Measurements from ENCODE around the gene TBXA2R.

The TBXA2R gene

GRCh38 chr19:3573162-3573857, 33.4 kb downstream of the TBXA2R start:
- Histone ChIP-seq H3K79me2 (ENCODE audit: insufficient read depth, low read length) (no peaks in the 10 kb centered on the region), H3K4me1 (ENCODE audit: insufficient read depth, low read length, severe bottlenecking) (peaks cover 21% of the 10 kb centered on the region), H3K27me3 (ENCODE audit: insufficient read depth, low read length) (peaks cover 6% of the 10 kb centered on the region; the same call in 1 of the 2 replicates), H4K20me1 (ENCODE audit: insufficient read depth, low read length) (no peaks in the 10 kb centered on the region), H2AFZ (ENCODE audit: low read length) (no peak overlapping the region), H3K9me3 (ENCODE audit: low read length) (no peaks in the 10 kb centered on the region), H3K4me3 (ENCODE audit: low read depth, low read length, poor library complexity, severe bottlenecking) (peak overlapping the region; percentile 88), H3K9me2 (ENCODE audit: low read depth, low read length) (no peaks in the 10 kb centered on the region), H3K9ac (ENCODE audit: low read length) (peak overlapping the region; percentile 82), H3K36me3 (ENCODE audit: insufficient read depth, low read length) (peaks cover 18% of the 10 kb centered on the region), H3K4me2 (ENCODE audit: low read length) (peak overlapping the region; percentile 75), H3K27ac (ENCODE audit: low read depth, low read length, poor library complexity, severe bottlenecking) (peak overlapping the region; percentile 68), H3F3A (ENCODE audit: insufficient read depth, low read length) (0 out of 2 replicates have a peak, but pooled peaks cover 3% of the 10 kb centered on the region)
- TF ChIP-seq CTCF (IDR thresholded peaks at IDR 0.05; ENCODE audit: low read length) (no peak), EZH2 (IDR thresholded peaks at IDR 0.05; ENCODE audit: borderline replicate concordance, low read length) (no peak)

GRCh38 chr19:3572855-3573161, 33.9 kb downstream of the TBXA2R start, which contains the start of gene HMG20B:
Gene HMG20B (plus strand): TSS chr19:3572944. CDS start chr19:3573310, 366 bp downstream.
- Histone ChIP-seq H3K4me2 (ENCODE audit: low read length) (peak within 1 kb of the TSS; percentile 99), H3K9me2 (ENCODE audit: low read depth, low read length) (no peaks in the 10 kb centered on the region), H3K36me3 (ENCODE audit: insufficient read depth, low read length) (peaks cover 18% of the 10 kb centered on the region), H3K4me3 (ENCODE audit: low read depth, low read length, poor library complexity, severe bottlenecking) (peak within 1 kb of the TSS; percentile 88), H3K9ac (ENCODE audit: low read length) (peak within 1 kb of the TSS; percentile 82), H4K20me1 (ENCODE audit: insufficient read depth, low read length) (no peaks in the 10 kb centered on the region), H3K27me3 (ENCODE audit: insufficient read depth, low read length) (peaks cover 6% of the 10 kb centered on the region; the same call in 1 of the 2 replicates), H2AFZ (ENCODE audit: low read length) (peak within 1 kb of the TSS; percentile 91), H3K79me2 (ENCODE audit: insufficient read depth, low read length) (no peaks in the 10 kb centered on the region), H3F3A (ENCODE audit: insufficient read depth, low read length) (0 out of 2 replicates have a peak, but pooled peaks cover 3% of the 10 kb centered on the region), H3K9me3 (ENCODE audit: low read length) (no peaks in the 10 kb centered on the region), H3K4me1 (ENCODE audit: insufficient read depth, low read length, severe bottlenecking) (peaks cover 21% of the 10 kb centered on the region), H3K27ac (ENCODE audit: low read depth, low read length, poor library complexity, severe bottlenecking) (peak within 1 kb of the TSS; percentile 68)
- TF ChIP-seq CTCF (IDR thresholded peaks at IDR 0.05; ENCODE audit: low read length): no peak
- TF ChIP-seq EZH2 (IDR thresholded peaks at IDR 0.05; ENCODE audit: borderline replicate concordance, low read length): no peak

- H3K9me2 ChIP-seq (ENCODE audit: low read depth, low read length): no peaks in the 10 kb centered on the region
- H4K20me1 ChIP-seq (ENCODE audit: insufficient read depth, low read length): no peaks in the 10 kb centered on the region
- H3K9ac ChIP-seq (ENCODE audit: low read length): peak overlapping the region; percentile 56
- H3K27ac ChIP-seq (ENCODE audit: low read depth, low read length, poor library complexity, severe bottlenecking): no peak overlapping the region
- H3K4me2 ChIP-seq (ENCODE audit: low read length): peak overlapping the region; percentile 99
- H3K9me3 ChIP-seq (ENCODE audit: low read length): no peaks in the 10 kb centered on the region
- H3K36me3 ChIP-seq (ENCODE audit: insufficient read depth, low read length): peaks cover 18% of the 10 kb centered on the region
- H3F3A ChIP-seq (ENCODE audit: insufficient read depth, low read length): 0 out of 2 replicates have a peak, but pooled peaks cover 3% of the 10 kb centered on the region
- peak overlapping the region; percentile 91 for H2AFZ ChIP-seq (ENCODE audit: low read length)
- peaks cover 6% of the 10 kb centered on the region; the same call in 1 of the 2 replicates for H3K27me3 ChIP-seq (ENCODE audit: insufficient read depth, low read length)
- H3K4me1 ChIP-seq (ENCODE audit: insufficient read depth, low read length, severe bottlenecking): peaks cover 21% of the 10 kb centered on the region
- no peaks in the 10 kb centered on the region for H3K79me2 ChIP-seq (ENCODE audit: insufficient read depth, low read length)
- H3K4me3 ChIP-seq (ENCODE audit: low read depth, low read length, poor library complexity, severe bottlenecking): peak overlapping the region; percentile 65
- TF ChIP-seq EZH2 (IDR thresholded peaks at IDR 0.05; ENCODE audit: borderline replicate concordance, low read length): no peak
- TF ChIP-seq CTCF (IDR thresholded peaks at IDR 0.05; ENCODE audit: low read length): no peak
Observed at GRCh38 chr19:3572132-3572854, 34.4 kb downstream of the TBXA2R start.

Data from OCI-LY1 (cell line).